ENCODE results near the gene PLCB1. TPM values are rescaled to one million over a fixed set of nuclear protein-coding genes. Genes with fewer than 3 reads are reported as not detected.

Gene PLCB1
- total RNA-seq, 1 experiment from 2014 or later: 11.3 TPM

DNA sequence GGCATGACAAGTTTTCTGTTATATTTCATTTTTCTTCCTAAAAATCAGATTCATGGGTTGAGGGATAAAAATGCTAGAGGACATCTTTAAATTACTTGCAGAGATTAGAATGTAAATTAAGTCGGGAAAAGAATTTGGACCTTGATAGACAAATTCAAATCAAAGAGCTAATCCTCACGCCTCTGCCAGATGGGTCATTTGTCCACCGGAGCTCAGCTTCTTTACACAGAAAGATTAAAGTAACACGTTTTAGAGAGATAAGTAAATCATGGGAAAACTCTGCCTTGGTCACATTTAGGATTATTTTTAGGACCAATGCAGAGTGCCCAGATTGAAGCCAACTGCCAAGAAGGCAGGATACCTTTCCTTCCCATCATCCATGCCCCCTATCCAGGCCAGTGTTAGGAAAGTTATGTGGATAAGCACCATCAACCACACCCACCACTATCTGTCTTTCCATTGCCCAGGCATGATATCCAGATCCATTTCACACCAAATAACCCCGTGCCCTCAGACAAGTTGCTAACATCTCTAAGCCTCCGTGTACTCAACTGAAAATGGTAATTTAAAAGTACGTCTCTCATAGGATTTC lies 539.4 kb downstream of the PLCB1 start:
- ATAC-seq (no peak), DNase-seq (ENCODE audit: low spot score) (no peak)
- no peaks in the 10 kb centered on the region for H3K27me3 Mint-ChIP-seq (ENCODE audit: low read depth)
- H3K36me3 Mint-ChIP-seq: no peaks in the 10 kb centered on the region
- ChIA-PET CTCF (interaction anchor here (1.1 kb wide), 1 partner anchor 691 kb away, joined by 3 read pairs; no protein-coding TSS in a partner anchor), POLR2A (no interaction called here)
- no peaks in the 10 kb centered on the region; the same call in 1 of the 2 replicates for H3K9me3 Mint-ChIP-seq
- no peak for TF ChIP-seq NFATC4 (CRISPR knock-in tag; IDR thresholded peaks at IDR 0.05)
- no peak for TF ChIP-seq CREB1 (CRISPR knock-in tag; IDR thresholded peaks at IDR 0.05)
- TF ChIP-seq IRF2 (CRISPR knock-in tag; IDR thresholded peaks at IDR 0.05; ENCODE audit: borderline replicate concordance, low read depth): no peak
- TF ChIP-seq, protein P1, sequence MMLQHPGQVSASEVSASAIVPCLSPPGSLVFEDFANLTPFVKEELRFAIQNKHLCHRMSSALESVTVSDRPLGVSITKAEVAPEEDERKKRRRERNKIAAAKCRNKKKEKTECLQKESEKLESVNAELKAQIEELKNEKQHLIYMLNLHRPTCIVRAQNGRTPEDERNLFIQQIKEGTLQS (CRISPR knock-in tag; conservative IDR thresholded peaks at IDR 0.05): no peak
- TF ChIP-seq, protein P2, sequence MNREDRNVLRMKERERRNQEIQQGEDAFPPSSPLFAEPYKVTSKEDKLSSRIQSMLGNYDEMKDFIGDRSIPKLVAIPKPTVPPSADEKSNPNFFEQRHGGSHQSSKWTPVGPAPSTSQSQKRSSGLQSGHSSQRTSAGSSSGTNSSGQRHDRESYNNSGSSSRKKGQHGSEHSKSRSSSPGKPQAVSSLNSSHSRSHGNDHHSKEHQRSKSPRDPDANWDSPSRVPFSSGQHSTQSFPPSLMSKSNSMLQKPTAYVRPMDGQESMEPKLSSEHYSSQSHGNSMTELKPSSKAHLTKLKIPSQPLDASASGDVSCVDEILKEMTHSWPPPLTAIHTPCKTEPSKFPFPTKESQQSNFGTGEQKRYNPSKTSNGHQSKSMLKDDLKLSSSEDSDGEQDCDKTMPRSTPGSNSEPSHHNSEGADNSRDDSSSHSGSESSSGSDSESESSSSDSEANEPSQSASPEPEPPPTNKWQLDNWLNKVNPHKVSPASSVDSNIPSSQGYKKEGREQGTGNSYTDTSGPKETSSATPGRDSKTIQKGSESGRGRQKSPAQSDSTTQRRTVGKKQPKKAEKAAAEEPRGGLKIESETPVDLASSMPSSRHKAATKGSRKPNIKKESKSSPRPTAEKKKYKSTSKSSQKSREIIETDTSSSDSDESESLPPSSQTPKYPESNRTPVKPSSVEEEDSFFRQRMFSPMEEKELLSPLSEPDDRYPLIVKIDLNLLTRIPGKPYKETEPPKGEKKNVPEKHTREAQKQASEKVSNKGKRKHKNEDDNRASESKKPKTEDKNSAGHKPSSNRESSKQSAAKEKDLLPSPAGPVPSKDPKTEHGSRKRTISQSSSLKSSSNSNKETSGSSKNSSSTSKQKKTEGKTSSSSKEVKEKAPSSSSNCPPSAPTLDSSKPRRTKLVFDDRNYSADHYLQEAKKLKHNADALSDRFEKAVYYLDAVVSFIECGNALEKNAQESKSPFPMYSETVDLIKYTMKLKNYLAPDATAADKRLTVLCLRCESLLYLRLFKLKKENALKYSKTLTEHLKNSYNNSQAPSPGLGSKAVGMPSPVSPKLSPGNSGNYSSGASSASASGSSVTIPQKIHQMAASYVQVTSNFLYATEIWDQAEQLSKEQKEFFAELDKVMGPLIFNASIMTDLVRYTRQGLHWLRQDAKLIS (CRISPR knock-in tag; IDR thresholded peaks at IDR 0.05; ENCODE audit: borderline replicate concordance): no peak
- TF ChIP-seq, protein P3, sequence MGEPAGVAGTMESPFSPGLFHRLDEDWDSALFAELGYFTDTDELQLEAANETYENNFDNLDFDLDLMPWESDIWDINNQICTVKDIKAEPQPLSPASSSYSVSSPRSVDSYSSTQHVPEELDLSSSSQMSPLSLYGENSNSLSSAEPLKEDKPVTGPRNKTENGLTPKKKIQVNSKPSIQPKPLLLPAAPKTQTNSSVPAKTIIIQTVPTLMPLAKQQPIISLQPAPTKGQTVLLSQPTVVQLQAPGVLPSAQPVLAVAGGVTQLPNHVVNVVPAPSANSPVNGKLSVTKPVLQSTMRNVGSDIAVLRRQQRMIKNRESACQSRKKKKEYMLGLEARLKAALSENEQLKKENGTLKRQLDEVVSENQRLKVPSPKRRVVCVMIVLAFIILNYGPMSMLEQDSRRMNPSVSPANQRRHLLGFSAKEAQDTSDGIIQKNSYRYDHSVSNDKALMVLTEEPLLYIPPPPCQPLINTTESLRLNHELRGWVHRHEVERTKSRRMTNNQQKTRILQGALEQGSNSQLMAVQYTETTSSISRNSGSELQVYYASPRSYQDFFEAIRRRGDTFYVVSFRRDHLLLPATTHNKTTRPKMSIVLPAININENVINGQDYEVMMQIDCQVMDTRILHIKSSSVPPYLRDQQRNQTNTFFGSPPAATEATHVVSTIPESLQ (CRISPR knock-in tag; IDR thresholded peaks at IDR 0.05): no peak
- peaks cover 16% of the 10 kb centered on the region for H3K4me1 Mint-ChIP-seq
- no peak overlapping the region for H3K4me3 Mint-ChIP-seq
- no peak overlapping the region; the same call in 1 of the 2 replicates for H3K27ac Mint-ChIP-seq

DNA sequence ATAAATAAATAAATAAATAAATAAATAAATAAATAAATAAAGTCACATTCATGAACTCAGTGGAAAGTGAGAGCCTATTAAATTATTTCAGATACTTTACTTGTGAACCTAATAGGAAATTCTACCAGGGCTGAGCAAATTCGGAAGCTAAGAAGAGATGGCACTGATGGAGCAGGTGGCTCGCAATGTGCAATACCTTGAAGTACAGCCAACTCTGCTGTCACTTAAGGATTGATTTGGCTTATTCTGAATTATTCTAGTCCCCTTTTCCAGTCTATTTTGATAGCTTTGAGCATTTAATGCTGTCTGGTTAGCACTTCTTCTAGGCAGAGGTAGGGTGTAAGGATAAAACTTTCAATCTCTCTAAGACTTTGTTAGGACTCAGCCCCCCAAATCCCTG lies 541.0 kb downstream of the PLCB1 start:
- POLR2A ChIA-PET: no interaction called here
- H3K27me3 Mint-ChIP-seq (ENCODE audit: low read depth): no peaks in the 10 kb centered on the region
- H3K9me3 Mint-ChIP-seq: peaks cover 6% of the 10 kb centered on the region; the same call in 1 of the 2 replicates
- peaks cover 16% of the 10 kb centered on the region for H3K4me1 Mint-ChIP-seq
- TF ChIP-seq, protein P4, sequence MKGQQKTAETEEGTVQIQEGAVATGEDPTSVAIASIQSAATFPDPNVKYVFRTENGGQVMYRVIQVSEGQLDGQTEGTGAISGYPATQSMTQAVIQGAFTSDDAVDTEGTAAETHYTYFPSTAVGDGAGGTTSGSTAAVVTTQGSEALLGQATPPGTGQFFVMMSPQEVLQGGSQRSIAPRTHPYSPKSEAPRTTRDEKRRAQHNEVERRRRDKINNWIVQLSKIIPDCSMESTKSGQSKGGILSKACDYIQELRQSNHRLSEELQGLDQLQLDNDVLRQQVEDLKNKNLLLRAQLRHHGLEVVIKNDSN (CRISPR knock-in tag; IDR thresholded peaks at IDR 0.05): no peak
- ATAC-seq (no peak), DNase-seq (ENCODE audit: low spot score) (no peak)
- H3K27ac Mint-ChIP-seq: no peak overlapping the region
- no peak overlapping the region for H3K4me3 Mint-ChIP-seq
- no peaks in the 10 kb centered on the region for H3K36me3 Mint-ChIP-seq
- CTCF ChIA-PET: no interaction called here

DNA sequence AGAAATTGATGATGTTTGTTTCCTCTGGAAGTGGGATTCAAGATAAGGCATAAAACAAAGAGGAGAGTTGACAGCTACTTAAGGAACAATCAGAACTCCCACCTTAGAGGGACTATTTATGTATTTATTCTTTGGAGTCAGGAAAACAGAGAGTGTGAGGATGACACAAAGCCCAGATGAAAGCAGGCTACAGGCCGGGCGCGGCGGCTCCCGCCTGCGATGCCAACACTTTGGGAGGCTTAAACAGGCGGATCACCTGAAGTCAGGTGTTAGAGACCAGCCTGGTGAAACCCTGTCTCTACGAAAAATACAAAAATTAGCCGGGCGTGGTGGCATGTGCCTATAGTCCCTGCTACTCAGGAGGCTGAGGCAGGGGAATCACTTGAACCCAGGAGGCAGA lies 543.8 kb downstream of the PLCB1 start:
- Mint-ChIP-seq H3K36me3 (no peaks in the 10 kb centered on the region), H3K27ac (no peak overlapping the region), H3K4me3 (no peak overlapping the region), H3K27me3 (ENCODE audit: low read depth) (no peaks in the 10 kb centered on the region), H3K9me3 (peaks cover 7% of the 10 kb centered on the region; the same call in 1 of the 2 replicates), H3K4me1 (peaks cover 16% of the 10 kb centered on the region)
- ATAC-seq (no peak), DNase-seq (ENCODE audit: low spot score) (no peak)
- ChIA-PET CTCF (no interaction called here), POLR2A (no interaction called here)
- TF ChIP-seq, protein P5, sequence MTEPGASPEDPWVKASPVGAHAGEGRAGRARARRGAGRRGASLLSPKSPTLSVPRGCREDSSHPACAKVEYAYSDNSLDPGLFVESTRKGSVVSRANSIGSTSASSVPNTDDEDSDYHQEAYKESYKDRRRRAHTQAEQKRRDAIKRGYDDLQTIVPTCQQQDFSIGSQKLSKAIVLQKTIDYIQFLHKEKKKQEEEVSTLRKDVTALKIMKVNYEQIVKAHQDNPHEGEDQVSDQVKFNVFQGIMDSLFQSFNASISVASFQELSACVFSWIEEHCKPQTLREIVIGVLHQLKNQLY (CRISPR knock-in tag; IDR thresholded peaks at IDR 0.05): no peak
- TF ChIP-seq ZNF416 (CRISPR knock-in tag; IDR thresholded peaks at IDR 0.05) (no peak), GTF2I (CRISPR knock-in tag; conservative IDR thresholded peaks at IDR 0.05) (no peak), KAT7 (CRISPR knock-in tag; IDR thresholded peaks at IDR 0.05; ENCODE audit: borderline replicate concordance) (no peak), SMAD4 (CRISPR knock-in tag; IDR thresholded peaks at IDR 0.05) (no peak), GABPB1 (CRISPR knock-in tag; IDR thresholded peaks at IDR 0.05) (no peak), ETV6 (CRISPR knock-in tag; IDR thresholded peaks at IDR 0.05) (no peak), ZNF317 (CRISPR knock-in tag; IDR thresholded peaks at IDR 0.05; ENCODE audit: borderline replicate concordance, low read depth) (no peak), ZBTB21 (CRISPR knock-in tag; IDR thresholded peaks at IDR 0.05; ENCODE audit: borderline replicate concordance) (no peak), ZNF138 (CRISPR knock-in tag; conservative IDR thresholded peaks at IDR 0.05) (no peak), FOXJ3 (CRISPR knock-in tag; IDR thresholded peaks at IDR 0.05; ENCODE audit: borderline replicate concordance) (no peak)
- TF ChIP-seq, protein P4 (CRISPR knock-in tag; IDR thresholded peaks at IDR 0.05): no peak
- TF ChIP-seq, protein P6, sequence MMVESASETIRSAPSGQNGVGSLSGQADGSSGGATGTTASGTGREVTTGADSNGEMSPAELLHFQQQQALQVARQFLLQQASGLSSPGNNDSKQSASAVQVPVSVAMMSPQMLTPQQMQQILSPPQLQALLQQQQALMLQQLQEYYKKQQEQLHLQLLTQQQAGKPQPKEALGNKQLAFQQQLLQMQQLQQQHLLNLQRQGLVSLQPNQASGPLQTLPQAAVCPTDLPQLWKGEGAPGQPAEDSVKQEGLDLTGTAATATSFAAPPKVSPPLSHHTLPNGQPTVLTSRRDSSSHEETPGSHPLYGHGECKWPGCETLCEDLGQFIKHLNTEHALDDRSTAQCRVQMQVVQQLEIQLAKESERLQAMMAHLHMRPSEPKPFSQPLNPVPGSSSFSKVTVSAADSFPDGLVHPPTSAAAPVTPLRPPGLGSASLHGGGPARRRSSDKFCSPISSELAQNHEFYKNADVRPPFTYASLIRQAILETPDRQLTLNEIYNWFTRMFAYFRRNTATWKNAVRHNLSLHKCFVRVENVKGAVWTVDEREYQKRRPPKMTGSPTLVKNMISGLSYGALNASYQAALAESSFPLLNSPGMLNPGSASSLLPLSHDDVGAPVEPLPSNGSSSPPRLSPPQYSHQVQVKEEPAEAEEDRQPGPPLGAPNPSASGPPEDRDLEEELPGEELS (CRISPR knock-in tag; IDR thresholded peaks at IDR 0.05): no peak
- TF ChIP-seq, protein P3 (CRISPR knock-in tag; IDR thresholded peaks at IDR 0.05): no peak

Data from WTC11 (cell line).